GM21367 (cell line): ENCODE measurements around the gene ATP1A4.
"Not testable (repeated sequence)": the region's sequence is repeated elsewhere in the genome, so short reads cannot be mapped to it uniquely, and the experiment has no call there.

Experiments
- ATAC-seq: cut with Tn5 transposase; IDR thresholded peaks from one replicate; pipeline ENCODE4 v1.9.1; 2021; ENCODE audit not compliant: unreplicated experiment

ATP1A4 gene

DNA sequence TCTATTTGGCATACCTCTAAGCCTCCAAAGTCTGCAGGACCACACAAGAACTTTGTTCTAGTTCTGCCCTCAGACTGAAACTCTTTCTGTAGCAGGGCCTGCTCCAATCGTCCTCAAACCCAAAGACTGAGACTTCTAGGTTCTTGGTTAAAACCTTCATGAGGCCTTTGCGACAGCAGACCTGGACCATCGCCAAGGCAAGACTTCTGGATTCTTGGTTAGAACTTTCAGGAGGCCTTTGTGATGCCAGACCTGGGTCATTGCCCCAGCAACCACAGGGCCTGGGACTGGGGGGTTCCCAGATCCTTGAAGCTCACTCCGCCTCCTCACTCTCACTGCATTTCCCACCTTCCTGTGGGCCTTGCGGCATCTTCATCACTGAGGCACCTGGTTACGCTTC lies at the start of gene ATP1A4:
Gene ATP1A4, plus strand, starts transcription at position 301 of the 400 bp plus-strand sequence. CDS start 438 bp downstream, outside the sequence.
- no peak for ATAC-seq

DNA sequence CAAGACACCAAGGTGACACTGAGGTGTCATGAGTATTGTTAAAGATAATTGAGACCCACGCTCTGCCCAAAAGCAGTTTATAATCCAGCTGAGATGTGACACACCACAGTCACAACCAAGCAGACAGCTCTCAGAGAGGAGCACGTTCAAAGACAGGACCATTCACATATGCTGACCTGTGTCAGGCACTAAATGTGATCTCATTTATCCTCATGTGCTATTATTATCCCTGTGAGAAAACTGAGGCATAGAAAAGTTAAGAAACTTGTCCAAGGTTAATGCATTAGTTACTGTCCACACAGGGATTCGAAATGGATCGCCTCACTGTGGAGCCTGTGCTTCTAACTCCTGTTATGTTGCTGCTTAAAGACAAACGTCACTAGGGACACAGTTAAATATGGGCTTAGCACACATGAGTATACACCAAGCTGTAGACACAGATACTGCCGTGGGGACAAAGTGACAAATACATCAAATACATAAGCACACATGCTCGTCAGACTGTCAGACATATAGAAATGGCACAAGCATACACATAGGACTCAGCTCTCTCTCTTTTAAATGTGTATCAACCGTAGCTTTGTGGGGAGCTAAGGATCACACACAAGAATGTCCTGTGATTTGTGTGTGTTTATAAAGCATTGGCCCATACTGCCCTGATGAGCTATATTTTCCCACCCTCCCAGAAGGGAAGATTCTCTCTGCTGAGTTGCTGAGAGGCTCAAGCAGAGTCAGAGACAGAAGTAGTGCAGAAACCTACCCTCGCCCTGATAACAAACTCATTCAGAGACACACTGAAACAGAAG lies 49.5 kb upstream of the ATP1A4 start:
- no peak for ATAC-seq

DNA sequence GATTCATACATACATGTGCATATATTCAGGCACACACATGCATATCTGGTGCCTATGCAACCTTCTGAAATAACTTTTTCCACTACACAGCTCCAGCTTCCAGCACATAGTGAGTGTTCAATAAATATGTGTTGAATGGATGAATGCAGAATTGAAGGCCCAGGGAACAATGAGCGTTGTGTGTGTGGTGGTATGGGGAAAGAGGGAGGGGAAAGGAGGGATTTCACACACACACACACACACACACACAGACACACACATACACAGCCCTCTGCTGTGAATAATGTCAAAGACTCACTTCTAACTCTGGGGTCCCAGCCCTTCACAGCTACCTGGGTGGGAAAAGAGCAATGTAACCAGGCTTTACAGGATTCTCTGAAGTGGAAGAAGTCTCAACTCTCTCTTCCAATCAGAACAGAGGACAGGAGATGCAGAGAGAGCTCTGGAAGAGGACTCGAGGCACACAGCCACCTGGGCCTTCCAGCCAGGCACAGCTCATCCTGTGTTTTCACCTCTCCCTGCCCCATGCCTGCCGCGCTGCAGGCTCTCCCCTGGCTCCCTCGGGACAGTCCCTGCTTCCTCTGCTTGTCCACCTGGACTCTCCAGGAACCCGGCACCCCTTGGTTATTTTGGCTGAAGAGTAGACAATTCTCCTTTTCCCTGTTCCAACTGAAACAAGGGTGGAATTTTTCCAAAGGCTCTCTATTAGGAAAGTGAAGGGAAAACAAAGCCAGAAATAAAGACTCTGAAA lies 47.6 kb upstream of the ATP1A4 start:
- ATAC-seq, result no peak

DNA sequence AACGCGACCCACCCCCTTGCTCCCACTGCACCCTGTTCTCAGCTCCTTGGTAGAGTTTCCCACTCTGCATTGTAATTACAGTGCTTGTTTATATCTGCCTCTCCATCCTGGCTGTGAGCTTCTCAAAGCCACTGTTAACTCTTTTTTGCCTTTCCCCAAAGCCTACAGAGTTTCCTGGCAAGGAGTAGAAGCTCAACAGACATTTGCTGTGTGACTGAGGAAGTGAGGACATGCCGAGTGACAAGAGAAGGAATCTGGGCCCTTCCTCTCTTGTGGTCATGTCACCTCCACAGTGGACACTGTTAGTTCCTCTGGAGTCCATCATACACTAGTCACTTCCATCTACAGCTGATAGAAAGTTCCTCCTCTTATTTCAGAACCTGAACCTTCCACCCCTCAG lies 46.9 kb upstream of the ATP1A4 start:
- no peak for ATAC-seq

DNA sequence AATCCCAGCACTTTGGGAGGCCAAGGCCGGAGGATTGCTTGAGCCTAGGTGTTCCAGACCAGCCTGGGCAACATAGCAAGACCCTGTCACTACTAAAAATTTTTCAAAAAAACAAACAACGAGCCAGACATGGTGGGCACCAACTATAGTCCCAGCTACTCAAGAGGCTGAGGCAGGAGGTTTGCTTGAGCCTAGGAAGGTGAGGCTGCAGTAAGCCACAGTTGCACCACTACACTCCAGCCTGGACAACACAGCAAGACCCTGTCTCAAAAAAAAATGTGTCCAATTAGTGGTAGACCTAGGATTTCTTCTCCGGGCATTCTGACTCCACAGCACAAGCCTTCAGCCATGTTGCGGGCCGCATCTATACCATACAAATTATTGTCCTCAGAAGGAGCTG lies 46.2 kb upstream of the ATP1A4 start:
- ATAC-seq, result no peak

DNA sequence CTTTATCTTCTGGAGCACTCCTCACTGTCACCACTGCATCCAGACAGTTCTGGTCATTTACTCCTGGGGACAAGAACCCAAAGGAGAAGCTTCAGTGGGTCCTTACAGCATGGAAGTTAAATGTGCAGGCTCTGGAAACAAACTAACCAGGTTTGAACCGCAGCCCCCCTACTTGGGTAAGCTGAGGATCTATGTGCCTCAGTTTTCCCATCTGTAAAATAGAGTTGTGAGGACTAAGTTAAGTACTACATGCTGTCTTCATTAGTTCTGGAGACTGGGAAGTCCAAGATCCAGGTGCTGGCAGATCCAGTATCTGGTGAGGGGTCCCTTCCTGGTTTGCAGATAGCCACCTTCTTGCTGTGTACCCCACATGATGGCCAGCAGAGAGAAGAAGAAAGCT lies 43.9 kb upstream of the ATP1A4 start:
- no peak for ATAC-seq

DNA sequence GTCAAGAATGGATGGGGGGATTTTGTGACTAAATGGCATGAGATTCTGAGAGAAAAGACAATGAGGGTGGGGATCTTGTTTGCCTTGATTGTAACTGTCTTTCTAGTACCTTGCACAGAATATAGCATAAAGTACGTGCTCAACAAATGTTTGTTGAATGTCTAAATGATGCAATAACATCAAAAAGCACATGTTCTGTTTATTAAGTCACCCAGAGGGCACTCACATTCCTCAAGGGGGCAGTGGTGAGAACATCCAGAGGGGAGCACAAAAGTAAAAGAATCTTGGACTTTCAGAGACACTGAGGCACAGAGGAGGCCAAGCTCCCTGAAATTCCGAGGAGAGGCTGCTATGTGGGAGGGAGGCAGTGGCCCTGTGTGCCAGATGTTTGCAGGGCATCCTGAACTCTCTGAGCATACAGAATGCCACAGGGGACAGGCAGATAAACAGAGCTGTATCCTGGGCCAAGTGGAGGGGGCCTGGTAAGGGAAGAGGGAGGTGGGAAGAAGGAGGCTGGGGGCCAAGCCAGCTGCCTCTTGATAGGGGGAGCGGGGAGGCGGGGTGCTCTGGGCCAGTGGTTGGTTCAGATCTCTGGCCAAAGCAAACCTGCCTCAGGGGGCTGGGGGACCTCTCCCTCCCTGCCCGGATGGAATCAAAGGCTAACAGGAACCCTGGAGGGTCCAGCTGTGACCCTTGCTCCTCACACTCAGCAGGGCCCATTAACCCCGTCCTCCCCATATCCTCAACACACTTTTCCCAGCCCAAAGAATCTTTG lies 42.3 kb upstream of the ATP1A4 start:
- no peak for ATAC-seq

DNA sequence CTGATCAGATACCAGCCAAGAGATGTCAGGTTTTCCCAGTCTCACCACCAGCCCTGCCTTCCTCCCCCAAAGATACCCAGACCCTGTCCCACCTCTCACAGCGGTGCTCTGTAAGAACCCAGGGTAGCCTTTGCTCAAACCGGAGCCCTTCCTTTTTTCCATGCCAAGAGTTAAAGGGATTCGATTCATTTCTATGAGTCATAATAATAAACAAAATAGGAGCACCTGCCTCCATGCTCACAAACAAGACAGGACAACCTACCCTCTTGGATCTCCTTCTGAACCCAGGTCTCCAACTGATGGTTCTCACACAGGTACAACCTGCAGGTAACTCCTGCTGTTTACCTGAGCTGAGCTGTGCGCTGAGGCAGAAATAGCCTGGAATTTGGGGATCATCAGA lies 41.7 kb upstream of the ATP1A4 start:
- no peak for ATAC-seq

DNA sequence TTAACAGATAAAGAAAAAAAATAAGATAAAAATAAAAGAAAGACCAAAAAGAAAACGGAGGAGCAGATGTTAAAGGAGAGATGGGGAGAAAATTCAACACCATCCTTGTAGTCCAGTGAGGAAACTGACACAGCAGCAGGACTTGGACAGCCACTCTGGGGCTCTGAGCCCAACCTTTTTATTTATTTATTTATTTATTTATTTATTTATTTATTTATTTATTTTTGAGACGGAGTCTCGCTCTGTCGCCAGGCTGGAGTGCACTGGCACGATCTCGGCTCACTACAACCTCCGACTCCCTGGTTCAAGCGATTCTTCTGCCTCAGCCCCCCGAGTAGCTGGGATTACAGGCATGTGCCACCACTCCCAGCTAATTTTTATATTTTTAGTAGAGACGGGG lies 39.9 kb upstream of the ATP1A4 start:
- not testable (repeated sequence) for ATAC-seq

DNA sequence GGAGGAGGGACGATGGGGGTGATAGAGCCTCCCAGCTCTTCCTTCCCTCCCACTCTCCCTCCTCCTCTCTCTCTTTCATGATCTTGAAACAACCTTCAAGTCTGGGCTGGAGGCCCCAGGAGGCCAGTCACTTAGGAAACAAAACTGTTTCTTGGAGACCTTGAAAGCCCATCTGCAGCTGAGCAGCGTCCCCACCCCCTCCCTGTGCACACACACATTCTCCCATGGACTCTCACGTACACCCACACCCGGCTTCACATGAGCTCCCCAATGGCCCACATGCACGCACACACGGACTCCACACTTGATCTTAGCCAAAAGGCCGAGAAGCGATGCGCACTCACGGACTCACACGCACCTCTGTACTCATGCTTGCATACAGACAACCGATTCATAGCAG lies 39.0 kb upstream of the ATP1A4 start:
- no peak for ATAC-seq

DNA sequence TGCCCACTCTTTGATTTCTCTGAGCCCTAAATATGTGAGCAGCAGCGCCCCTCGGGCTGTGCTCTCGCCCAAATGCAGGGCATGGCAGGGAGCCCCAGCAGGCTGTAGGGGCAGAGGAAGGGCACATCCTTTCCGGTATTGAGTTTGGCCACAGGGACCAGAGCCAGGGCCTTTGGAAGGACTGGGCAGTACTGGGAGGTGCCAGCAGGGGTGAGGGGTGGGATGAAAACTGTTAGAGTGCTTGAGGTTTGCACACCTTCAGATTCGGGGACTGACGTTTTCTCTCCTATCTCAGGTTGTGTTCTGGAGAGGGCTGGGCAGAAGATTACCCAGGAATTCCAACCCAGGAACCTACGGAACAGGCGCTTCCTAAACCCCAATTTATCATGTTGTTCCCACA lies 38.0 kb upstream of the ATP1A4 start:
- no peak for ATAC-seq

DNA sequence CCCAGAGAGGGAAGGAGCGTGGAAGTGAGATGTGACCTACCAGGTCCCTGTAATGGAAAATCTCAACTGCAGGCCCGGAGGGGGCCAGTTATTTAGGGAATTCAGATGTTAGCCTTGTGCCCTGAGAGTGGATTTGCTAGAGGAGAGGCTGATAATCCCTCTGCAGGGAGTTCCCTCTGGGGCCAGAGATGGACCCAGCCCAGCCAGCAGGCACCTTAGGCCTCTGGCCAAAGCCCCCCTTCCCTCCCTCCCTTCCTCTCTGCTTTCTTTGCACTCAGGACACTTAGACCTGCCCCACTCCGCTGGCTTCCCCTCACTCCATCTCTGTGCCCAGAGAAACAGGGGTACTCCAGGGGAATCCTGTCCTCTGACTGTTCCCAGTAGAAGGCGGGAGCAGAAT lies 37.3 kb upstream of the ATP1A4 start:
- ATAC-seq, result no peak

DNA sequence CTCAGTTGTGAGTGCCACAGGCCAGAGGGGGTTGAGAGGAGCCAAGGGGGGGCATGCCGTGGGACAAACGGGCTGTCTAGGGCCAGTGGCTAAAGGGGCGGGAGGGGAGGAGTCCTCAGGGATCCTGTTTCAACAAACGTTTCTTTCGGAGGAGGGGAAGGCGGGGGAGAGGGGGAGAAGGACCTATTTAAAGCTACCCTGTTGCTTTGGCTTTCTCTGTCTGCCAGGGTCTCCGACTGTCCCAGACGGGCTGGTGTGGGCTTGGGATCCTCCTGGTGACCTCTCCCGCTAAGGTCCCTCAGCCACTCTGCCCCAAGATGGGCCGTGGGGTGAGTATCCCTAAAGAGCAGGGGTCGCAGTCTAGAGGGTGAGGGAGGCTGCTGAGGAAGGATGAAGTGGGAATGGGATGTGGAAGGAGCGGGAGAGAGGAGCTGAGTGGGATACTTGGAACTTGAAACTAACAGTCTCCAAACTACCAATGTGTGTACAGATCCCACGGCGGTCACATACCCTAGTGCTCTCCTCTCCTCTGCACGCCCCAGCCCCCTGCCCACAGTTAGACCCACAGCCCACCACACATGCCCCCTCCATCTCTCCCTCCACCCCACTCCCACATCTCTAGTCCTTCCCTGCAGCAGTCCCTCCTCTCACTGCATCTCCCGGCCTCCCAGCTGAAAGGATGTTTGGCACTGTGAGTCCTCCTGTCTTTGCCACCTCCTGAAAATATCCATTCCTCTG lies 35.7 kb upstream of the ATP1A4 start, which contains the start of gene ATP1A2:
Gene ATP1A2, plus strand, starts transcription at position 215 of the 738 bp plus-strand sequence. Its CDS starts 103 bp downstream, at position 318.
- ATAC-seq, result no peak

DNA sequence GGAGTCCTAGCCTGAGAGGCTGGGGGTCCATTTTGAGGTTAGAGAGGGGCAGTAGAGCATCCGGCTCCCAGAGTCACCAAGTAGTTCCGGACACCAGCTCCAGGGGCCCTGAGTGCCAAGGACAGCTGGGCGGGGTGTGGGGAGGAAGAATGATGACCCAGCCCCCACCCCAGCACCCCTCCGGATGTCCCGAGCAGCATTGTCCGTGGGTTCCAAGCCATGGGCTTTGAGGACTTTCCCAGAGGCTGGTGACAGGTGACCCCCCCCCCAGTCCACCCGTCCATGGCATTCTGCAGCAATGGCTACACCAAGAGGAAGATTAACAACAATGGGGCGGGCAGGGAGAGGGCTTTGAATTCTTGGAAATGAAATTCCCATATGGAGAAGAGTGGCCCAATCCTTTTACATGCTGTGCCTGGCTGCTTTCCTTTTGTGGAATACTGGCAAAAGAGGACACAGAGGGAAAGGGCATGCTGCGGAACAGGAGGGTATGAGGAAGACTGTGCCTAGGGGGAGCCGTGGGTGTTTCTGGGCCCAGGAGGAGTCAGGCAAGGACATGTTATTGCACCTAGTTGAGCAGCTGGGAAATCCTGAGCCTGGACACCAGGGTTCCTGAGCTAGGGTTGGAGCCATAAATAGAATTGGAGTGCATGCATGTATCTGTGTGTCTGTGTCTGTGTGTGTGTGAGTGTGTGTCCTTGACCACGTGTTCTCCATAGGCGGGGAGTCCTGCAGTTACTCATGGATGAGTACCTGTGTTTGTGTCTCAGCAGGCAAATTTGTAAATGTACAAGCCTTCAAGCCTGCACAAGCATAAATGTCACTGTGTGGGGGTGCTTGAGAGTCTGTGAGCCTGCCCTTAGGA lies 34.9 kb upstream of the ATP1A4 start:
- no peak for ATAC-seq

DNA sequence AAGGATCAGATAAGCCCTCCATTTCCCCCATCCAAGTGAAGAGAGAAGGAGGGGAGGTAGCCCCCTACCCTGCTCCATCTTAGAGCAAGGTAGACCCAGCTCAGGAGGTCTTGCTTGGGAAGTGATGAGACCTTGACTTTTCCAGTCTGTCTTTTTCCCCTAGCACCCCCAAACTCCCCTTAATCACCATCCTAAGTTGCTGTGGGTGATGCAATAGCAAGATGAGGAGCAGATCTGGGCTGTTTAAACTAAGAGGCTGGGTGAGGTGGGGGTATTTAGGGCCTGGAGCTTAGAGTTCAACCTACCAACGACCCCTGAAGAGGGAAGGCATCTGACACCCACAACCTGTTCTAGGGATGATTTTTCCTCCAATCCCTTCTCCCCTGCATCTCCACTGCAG lies 34.1 kb upstream of the ATP1A4 start:
- ATAC-seq, result no peak

DNA sequence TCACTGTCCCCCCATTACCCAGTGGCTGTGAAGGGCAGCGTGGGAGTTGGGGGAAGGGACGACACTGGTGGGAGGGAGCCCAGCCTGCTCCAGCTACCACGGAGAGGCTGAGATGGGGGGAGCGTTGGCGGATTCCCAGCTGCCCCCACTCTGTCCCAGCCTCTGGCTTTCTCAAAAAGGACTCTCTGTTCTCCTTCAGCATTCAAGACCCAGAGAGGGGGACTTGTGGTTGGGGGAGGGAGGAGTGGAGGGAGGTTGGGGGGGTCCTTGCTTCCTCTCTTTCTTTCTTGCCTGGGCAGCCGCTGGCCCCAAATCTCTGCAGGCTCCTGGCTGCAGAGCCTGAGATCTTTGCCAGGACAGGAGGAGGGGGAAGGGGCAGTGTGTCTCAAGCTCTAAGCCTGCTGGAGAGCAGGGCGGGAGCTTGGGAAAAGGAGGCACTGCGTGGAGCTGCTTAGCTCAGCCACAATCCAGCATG lies 33.7 kb upstream of the ATP1A4 start:
- no peak for ATAC-seq

DNA sequence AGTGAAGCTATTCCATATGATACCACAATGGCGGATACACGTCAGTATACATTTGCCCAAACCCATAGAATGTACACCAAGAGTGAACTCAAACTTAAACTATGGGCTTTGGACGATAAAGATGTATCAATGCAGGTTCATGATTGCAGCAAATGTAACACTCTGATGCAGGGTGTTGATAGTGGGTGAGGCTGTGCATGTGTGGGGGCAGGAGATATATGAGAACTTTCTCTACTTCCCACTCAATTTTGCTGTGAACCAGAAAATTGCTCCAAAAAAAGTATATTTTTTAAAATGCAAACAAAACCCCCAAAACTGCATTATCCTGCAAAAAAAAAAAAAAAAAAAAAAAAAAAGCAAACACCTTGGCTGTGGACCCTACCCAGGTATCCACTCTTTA lies 32.5 kb upstream of the ATP1A4 start:
- no peak for ATAC-seq

DNA sequence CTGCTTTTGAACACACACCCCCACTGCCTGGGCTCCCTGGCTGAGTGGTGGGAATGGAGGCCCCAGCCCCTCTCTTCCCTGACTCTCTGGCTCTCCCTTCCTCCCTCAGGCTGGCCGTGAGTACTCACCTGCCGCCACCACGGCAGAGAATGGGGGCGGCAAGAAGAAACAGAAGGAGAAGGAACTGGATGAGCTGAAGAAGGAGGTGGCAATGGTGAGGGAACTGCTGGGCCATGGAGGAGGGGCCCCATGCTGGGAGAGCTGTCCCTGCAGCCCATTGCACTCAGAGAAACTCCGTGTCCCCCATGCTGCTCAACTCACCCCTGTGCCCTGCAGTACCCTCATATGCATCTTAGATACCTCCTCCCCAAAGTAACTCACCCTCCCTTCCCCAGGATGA lies 30.6 kb upstream of the ATP1A4 start:
- no peak for ATAC-seq

DNA sequence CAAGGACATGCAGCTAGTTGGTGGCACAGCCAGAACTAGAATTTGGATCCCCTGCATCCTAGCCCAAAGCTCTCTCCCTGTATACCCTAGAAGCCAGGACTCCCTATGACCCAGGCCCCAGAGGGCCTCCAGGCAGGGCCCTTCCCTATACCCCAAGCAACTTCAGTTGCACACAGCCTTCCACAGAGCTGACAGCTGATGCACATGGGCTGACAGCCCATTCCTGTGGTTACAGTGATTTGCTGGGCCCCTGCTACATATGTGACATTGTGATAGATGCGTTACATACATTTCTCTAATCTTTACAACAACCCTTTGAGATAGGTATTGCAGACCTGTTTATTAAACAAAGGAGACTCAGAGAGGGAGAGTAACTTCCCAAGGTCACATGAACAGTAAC lies 30.0 kb upstream of the ATP1A4 start:
- no peak for ATAC-seq

DNA sequence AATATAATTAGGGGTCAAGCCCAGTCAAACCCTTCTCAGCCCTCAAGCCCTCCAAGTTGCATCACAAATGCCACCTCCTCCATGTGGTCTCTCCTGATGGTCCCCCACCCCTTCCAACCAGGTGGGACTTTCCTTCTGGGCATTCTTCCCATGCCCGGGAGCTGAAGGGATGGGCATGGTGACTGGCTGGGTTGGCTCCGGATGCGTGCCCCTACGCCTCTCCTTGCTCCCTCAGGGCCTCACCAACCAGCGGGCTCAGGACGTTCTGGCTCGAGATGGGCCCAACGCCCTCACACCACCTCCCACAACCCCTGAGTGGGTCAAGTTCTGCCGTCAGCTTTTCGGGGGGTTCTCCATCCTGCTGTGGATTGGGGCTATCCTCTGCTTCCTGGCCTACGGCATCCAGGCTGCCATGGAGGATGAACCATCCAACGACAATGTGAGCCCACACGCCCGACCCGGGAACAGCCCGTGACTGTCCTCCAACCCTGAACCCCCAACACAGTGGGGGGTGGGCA lies 28.4 kb upstream of the ATP1A4 start:
- ATAC-seq, result no peak
